Mesenteric fat pad (tissue), 1 donor: ENCODE measurements around the gene CEACAM5. TPM values are rescaled to one million over a fixed set of nuclear protein-coding genes. Genes with fewer than 3 reads are reported as not detected.

Experiments
- DNase-seq: peaks from one replicate; pipeline ENCODE4 v3.0.0-alpha.2; 2020; ENCODE audit warnings: low spot score
- long read RNA-seq: library from polyadenylated mRNA; unstranded; transcript quantifications from one replicate; pipeline ENCODE4 v2.0.0, GENCODE V29; 2020
- total RNA-seq: library from RNA; stranded (reverse); fragmentation: NEBNext Ultra II Directional; extraction: Animal tissue kit (Norgen Biotek cat#: 25700); gene quantifications from one replicate; pipeline ENCODE4 v1.2.1, GENCODE V29; 2021
- donor health status: DM: yes; HTN: yes; CAD: no.

Gene CEACAM5
- 0.35 TPM for total RNA-seq
- long read RNA-seq, result 0 reads

GRCh38 chr19:41708481-41708880, at the start of gene CEACAM5:
TSS of gene CEACAM5 (plus strand) at chr19:41708626. CDS start at chr19:41708732, 106 bp downstream.
- DNase-seq, result peak; percentile 6

- DNase-seq, result no peak
Measured at GRCh38 chr19:41666075-41666474, 42.4 kb upstream of the CEACAM5 start.

GRCh38 chr19:41668315-41668714, 40.1 kb upstream of the CEACAM5 start:
- DNase-seq, result no peak

DNA sequence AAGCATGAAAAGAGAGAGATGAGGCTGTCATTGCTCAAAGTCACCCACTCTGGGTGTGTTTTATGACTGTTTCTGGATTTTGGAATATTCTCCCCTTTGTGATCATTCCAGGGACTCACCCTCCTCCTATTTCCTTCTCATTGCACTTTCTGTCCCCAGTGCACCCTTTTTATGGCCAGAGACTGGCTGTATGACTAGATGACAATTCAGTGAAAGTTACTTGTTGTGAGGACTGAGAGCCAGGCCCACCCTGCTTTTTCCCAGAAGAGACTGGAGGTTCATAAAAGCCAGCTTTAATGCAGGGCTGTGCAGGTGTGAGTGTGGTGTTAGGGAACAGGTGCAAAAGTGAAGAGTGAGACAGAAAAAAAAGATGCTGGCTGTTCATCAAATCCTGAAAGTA, 37.7 kb upstream of the CEACAM5 start:
- no peak for DNase-seq

- DNase-seq, result no peak
Measured at GRCh38 chr19:41671486-41671885, 36.9 kb upstream of the CEACAM5 start.

GRCh38 chr19:41682437-41682836, 26.0 kb upstream of the CEACAM5 start:
- DNase-seq, result no peak

DNA sequence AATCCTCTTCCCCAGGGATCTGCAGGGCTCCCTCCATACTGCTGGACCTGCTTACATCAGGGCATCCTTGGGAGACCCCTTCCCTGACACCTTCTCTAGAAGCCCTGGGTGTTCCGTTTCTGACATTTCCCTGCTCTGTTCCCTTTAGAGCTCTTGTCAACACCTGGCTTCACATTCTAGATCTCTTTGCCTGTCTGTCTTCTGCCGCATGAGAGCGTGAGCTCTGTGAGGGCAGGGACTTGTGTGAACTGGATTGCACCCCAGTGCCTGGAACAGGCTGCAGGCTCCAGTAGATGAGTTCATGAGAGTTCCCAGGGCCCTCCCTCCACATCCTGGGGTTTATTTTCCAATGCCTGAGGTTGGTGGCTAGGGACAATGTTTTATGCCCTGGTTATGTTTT, 21.0 kb upstream of the CEACAM5 start:
- DNase-seq, result no peak

DNA sequence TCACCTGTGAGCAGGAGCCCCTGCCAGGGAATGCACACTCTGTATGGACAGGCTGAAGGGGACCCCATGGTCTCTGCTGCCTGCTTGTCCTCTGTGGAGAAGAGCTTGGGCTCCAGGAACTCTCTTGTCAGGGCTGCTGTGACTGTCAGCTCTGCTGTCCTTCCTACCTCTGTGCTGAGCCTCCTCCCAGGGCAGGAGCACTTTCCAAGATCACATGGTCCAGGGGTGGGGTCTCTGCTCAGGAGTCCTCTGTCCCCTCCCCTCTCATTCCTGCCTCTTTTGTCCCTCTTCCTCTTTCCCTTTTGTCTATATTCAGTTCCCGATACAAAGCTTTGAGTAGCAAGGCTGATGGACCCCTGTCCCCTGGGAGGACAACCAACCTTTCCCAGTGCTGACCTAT, 20.3 kb upstream of the CEACAM5 start, which contains the start of gene CEACAM7:
CEACAM7 (minus strand) TSS at position 173 of the 400 bp plus-strand sequence; CDS start at position 68, 105 bp downstream.
- DNase-seq, result no peak

DNA sequence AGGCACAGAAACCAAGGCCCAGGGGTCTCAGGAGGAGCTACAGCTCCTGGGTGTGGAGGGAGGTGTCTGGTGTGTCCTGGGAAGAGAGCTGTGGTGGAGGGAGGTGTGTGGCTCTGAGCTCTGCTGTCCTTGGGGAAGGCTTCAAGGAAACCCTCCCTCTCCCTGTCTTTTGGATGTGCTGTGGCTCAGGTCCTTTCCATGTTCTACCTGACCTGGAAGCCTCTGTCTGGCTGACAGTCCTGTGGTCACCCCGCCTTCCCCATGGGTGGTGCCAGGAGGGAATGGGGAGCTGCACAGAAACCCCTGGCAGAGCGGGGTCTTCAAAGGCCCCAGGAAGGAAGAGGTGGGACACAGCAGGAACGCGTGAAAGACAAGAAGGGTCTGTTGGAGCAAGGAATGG, 19.7 kb upstream of the CEACAM5 start:
- no peak for DNase-seq

GRCh38 chr19:41689993-41690800, 18.2 kb upstream of the CEACAM5 start:
- DNase-seq, result peak; percentile 49

GRCh38 chr19:41690801-41691065, 17.7 kb upstream of the CEACAM5 start:
- no peak for DNase-seq

GRCh38 chr19:41691268-41691970, 17.0 kb upstream of the CEACAM5 start:
- peak; percentile 45 for DNase-seq

DNA sequence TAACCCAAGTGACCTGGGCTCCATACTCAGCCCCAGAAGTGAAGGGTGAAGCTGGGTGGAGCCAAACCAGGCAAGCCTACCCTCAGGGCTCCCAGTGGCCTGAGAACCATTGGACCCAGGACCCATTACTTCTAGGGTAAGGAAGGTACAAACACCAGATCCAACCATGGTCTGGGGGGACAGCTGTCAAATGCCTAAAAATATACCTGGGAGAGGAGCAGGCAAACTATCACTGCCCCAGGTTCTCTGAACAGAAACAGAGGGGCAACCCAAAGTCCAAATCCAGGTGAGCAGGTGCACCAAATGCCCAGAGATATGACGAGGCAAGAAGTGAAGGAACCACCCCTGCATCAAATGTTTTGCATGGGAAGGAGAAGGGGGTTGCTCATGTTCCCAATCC, 14.2 kb upstream of the CEACAM5 start:
- DNase-seq, result no peak

- DNase-seq, result peak; percentile 64
Measured at GRCh38 chr19:41694831-41695635, 13.4 kb upstream of the CEACAM5 start.

GRCh38 chr19:41695745-41696144, 12.7 kb upstream of the CEACAM5 start:
- DNase-seq, result peak; percentile 69

- DNase-seq, result peak; percentile 68
Measured at GRCh38 chr19:41696402-41697197, 11.8 kb upstream of the CEACAM5 start.

DNA sequence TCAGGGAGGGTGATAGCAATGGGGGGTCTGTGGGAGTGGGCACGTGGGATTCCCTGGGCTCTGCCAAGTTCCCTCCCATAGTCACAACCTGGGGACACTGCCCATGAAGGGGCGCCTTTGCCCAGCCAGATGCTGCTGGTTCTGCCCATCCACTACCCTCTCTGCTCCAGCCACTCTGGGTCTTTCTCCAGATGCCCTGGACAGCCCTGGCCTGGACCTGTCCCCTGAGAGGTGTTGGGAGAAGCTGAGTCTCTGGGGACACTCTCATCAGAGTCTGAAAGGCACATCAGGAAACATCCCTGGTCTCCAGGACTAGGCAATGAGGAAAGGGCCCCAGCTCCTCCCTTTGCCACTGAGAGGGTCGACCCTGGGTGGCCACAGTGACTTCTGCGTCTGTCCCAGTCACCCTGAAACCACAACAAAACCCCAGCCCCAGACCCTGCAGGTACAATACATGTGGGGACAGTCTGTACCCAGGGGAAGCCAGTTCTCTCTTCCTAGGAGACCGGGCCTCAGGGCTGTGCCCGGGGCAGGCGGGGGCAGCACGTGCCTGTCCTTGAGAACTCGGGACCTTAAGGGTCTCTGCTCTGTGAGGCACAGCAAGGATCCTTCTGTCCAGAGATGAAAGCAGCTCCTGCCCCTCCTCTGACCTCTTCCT, 11.1 kb upstream of the CEACAM5 start:
- DNase-seq, result peak; percentile 33

GRCh38 chr19:41698746-41699230, 9.6 kb upstream of the CEACAM5 start:
- no peak for DNase-seq

DNA sequence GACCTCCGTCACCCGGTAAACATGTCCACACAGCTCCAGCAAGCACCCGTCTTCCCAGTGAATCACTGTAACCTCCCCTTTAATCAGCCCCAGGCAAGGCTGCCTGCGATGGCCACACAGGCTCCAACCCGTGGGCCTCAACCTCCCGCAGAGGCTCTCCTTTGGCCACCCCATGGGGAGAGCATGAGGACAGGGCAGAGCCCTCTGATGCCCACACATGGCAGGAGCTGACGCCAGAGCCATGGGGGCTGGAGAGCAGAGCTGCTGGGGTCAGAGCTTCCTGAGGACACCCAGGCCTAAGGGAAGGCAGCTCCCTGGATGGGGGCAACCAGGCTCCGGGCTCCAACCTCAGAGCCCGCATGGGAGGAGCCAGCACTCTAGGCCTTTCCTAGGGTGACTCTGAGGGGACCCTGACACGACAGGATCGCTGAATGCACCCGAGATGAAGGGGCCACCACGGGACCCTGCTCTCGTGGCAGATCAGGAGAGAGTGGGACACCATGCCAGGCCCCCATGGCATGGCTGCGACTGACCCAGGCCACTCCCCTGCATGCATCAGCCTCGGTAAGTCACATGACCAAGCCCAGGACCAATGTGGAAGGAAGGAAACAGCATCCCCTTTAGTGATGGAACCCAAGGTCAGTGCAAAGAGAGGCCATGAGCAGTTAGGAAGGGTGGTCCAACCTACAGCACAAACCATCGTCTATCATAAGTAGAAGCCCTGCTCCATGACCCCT, 9.0 kb upstream of the CEACAM5 start:
- peak; percentile 60 for DNase-seq

- DNase-seq, result peak; percentile 12
Measured at GRCh38 chr19:41699968-41700323, 8.5 kb upstream of the CEACAM5 start.
